ENCODE data around the gene GPER1. TPM values are rescaled to one million over a fixed set of nuclear protein-coding genes. Genes with fewer than 3 reads are reported as not detected.

GPER1 gene
- total RNA-seq, 4 donors from 2014 or later, result 4.2 to 8.9 (median 6.0) TPM

DNA sequence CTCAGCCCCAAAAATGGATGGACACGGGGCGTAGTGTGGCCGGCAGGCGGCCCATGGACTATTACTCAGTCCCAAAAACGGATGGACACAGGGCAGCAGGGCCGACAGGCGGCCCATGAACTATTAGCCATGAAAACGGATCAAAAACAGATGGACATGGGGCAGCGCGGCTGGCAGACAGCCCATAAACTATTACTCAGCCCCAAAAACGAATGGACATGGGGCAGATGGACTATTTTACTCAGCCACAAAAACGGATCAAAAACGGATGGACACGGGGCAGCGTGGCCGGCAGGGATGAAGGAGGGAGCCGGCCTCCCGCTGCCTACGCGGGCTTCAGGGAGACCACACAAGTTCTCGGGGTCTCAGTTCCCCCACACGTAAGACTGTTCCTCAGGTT lies 32.9 kb downstream of the GPER1 start:
- TF ChIP-seq, protein P1, sequence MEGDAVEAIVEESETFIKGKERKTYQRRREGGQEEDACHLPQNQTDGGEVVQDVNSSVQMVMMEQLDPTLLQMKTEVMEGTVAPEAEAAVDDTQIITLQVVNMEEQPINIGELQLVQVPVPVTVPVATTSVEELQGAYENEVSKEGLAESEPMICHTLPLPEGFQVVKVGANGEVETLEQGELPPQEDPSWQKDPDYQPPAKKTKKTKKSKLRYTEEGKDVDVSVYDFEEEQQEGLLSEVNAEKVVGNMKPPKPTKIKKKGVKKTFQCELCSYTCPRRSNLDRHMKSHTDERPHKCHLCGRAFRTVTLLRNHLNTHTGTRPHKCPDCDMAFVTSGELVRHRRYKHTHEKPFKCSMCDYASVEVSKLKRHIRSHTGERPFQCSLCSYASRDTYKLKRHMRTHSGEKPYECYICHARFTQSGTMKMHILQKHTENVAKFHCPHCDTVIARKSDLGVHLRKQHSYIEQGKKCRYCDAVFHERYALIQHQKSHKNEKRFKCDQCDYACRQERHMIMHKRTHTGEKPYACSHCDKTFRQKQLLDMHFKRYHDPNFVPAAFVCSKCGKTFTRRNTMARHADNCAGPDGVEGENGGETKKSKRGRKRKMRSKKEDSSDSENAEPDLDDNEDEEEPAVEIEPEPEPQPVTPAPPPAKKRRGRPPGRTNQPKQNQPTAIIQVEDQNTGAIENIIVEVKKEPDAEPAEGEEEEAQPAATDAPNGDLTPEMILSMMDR (IDR thresholded peaks at IDR 0.05; ENCODE audit: low read depth), result no peak

DNA sequence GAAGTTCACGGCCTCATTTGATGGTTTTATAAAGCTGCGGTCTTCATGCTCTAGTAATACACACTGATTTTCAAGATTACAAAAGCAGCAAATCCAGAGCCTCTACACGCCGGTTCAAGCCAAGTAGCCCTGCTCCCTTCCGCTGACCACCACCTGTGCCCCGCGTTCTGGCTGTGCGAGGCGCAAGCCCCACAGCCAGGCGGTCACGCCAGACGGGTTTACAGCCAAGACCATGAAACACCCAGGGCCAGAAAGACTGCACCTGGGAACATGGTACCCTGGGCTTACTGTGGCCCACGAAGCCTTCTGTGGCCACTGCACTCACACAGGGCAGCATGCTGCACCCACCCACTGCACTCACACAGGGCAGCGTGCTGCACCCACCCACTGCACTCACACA lies 33.6 kb downstream of the GPER1 start:
- TF ChIP-seq, protein P1 (IDR thresholded peaks at IDR 0.05; ENCODE audit: low read depth), result no peak

- TF ChIP-seq, protein P1 (IDR thresholded peaks at IDR 0.05; ENCODE audit: low read depth), result no peak
Measured at GRCh38 chr7:1121886-1122831, 34.2 kb downstream of the GPER1 start.

DNA sequence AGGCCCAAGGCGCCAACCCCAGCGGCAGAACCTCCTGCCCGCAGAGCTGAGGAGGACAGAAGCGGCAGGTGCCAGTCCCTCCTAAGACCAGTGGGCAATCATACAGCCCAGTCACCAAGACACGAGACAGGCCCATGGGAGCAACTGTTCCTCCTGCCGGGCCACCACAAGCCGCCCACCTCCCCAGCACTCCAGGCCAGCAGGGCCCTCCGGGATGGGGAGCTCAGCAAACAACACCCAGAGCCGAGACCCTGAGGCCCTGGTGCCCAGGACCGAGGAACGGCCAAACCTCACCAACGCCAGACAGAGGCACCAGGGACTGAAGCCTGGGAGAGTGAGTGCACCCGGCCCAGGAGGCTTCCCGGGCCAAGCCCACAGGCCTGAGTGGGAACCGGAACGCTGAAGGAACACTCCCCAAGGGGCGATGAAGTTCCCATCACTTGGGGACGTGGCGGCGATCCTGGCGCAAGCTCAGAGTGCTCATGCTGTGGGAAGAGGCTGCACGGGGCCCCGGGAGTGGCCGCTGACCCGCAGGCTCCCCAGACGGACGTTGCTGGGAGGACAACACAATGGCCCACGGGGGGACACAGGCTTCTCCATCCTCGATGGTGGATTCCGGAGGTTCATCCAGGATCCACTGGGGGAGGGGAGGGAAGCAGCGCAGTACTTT lies 35.1 kb downstream of the GPER1 start:
- TF ChIP-seq, protein P1 (IDR thresholded peaks at IDR 0.05; ENCODE audit: low read depth), result no peak

DNA sequence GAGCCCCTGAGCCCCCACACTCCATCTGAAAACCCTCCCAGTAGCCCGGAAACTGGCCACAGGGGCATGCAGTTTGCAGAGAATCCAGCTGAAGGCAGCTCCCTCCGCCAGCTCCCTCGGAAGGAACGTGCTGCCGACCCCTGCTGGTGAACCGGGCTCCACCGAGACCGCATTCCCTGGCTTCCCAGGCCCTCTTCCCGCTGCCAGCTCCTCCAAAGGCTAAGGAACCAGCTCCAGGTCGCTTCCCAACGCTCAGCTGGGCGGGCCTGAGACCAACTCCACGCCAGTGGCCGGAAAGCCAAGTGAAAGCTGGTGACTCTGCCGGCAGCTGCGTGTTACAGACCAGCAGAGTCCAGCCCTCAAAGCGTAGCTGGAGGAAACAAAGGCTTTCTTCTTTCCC lies 35.8 kb downstream of the GPER1 start:
- TF ChIP-seq, protein P1 (IDR thresholded peaks at IDR 0.05; ENCODE audit: low read depth), result no peak

DNA sequence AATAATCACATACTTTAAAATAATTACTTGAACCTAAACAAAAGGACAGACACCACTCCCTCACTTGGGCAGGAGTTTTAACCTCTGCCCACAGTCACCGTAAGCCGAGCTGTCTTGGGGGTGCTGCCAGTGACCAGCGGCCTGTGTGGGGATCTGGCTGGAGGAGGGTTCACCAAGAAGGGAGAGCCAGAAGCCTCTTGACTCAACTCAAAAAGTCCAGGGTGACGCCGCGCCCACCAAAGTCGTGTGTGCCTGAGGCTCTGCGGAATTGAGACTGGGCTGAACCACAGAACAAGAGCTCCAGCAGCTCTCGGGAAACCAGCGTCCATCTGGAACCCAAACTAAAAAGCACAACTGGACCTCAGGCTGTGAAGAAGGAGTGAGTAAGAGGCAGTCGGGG lies 36.3 kb downstream of the GPER1 start:
- TF ChIP-seq, protein P1 (IDR thresholded peaks at IDR 0.05; ENCODE audit: low read depth), result no peak
